Omental fat pad (tissue), 4 donors: ENCODE results near the gene FJX1. TPM values are rescaled to one million over a fixed set of nuclear protein-coding genes. Genes with fewer than 3 reads are reported as not detected.

Experiments used
- ATAC-seq: fragments of 150-250 bp; one replicate; pipeline ENCODE4 v1.9.1; 2016; ENCODE audit warnings: mild to moderate bottlenecking, moderate library complexity; ENCODE audit not compliant: low FRiP score
- DNase-seq: peaks from one replicate; pipeline ENCODE4 v3.0.0-alpha.2; 2019; ENCODE audit warnings: low spot score
- total RNA-seq, 4 donors: library from RNA; depleted of rRNA; stranded (reverse); fragments of >200 nt; gene quantifications; one replicate each; pipeline ENCODE4 v1.1.0, GENCODE V29; 2016
- TF ChIP-seq, protein P1 (sequence below), 3 donors: fragments of 450-650 bp; IDR thresholded peaks; one replicate each; pipeline ENCODE4 v1.5.1; 2016 to 2017; ENCODE audit warnings: antibody characterized with exemption in 3 of 3, mild to moderate bottlenecking in 3 of 3, moderate library complexity in 2 of 3

The FJX1 gene
- total RNA-seq, 4 donors from 2014 or later, result 3.3 to 48.4 (median 9.4) TPM

DNA sequence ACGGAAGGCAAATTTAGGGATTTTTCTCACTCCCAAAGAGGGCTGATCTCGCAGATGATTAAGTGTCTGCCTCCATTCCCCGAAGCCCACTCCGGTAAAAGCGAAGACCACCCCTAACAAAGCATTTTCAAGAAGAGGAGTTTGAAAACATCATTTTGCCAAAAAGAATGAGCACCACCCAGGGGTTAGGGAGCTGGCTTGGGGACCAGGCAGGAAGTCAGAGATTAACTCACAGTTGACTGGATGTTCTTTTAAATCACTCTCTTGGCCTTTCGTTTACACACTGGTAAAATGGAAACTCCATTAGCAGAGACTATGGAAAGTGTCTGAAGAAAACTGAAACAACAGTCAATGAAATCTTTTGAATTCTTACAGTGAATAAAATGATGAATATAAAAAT, 36.5 kb downstream of the FJX1 start:
- TF ChIP-seq, protein P1, sequence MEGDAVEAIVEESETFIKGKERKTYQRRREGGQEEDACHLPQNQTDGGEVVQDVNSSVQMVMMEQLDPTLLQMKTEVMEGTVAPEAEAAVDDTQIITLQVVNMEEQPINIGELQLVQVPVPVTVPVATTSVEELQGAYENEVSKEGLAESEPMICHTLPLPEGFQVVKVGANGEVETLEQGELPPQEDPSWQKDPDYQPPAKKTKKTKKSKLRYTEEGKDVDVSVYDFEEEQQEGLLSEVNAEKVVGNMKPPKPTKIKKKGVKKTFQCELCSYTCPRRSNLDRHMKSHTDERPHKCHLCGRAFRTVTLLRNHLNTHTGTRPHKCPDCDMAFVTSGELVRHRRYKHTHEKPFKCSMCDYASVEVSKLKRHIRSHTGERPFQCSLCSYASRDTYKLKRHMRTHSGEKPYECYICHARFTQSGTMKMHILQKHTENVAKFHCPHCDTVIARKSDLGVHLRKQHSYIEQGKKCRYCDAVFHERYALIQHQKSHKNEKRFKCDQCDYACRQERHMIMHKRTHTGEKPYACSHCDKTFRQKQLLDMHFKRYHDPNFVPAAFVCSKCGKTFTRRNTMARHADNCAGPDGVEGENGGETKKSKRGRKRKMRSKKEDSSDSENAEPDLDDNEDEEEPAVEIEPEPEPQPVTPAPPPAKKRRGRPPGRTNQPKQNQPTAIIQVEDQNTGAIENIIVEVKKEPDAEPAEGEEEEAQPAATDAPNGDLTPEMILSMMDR (IDR thresholded peaks at IDR 0.05), result no peak
- ATAC-seq, result no peak
- no peak for DNase-seq

DNA sequence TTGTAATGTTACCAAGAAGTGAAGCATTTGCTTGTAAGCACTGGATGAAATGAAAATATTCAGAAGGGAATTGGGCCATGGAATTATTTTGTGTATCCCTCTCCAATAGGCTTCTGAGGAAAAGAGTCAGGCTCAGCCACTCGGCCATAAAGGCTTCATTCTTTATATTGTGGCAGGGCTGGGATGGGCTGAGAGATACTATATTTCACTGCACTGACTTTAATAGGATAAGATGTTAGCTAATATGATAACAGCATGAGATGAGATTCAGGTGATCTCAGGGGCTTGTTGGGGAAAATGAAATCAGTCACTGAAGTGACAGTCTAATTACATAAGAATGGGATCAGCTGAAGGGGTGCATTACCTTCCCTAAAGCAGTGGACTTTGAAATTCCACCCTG, 37.0 kb downstream of the FJX1 start:
- DNase-seq (no peak), ATAC-seq (no peak)
- TF ChIP-seq, protein P1 (IDR thresholded peaks at IDR 0.05), result no peak

DNA sequence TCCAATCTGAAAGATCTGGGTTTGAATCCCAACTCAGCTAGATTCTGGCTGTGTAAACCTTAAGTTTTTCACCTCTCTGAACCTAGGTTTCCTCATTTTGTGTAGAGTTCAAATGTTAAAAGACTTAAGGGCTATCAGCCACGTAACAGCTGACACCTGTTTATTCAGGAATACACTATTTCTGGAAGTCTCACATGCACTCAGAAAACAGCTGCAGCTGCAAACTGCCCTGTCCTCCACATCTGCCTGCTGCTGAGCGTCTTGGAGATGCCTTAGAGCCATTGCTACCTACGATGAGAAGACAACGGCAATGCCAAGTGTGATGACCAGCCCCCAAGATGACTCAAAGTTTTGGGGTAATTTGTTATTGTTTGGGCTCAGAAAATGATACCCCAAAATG, 37.6 kb downstream of the FJX1 start:
- TF ChIP-seq, protein P1 (IDR thresholded peaks at IDR 0.05), result no peak
- DNase-seq (no peak), ATAC-seq (no peak)

DNA sequence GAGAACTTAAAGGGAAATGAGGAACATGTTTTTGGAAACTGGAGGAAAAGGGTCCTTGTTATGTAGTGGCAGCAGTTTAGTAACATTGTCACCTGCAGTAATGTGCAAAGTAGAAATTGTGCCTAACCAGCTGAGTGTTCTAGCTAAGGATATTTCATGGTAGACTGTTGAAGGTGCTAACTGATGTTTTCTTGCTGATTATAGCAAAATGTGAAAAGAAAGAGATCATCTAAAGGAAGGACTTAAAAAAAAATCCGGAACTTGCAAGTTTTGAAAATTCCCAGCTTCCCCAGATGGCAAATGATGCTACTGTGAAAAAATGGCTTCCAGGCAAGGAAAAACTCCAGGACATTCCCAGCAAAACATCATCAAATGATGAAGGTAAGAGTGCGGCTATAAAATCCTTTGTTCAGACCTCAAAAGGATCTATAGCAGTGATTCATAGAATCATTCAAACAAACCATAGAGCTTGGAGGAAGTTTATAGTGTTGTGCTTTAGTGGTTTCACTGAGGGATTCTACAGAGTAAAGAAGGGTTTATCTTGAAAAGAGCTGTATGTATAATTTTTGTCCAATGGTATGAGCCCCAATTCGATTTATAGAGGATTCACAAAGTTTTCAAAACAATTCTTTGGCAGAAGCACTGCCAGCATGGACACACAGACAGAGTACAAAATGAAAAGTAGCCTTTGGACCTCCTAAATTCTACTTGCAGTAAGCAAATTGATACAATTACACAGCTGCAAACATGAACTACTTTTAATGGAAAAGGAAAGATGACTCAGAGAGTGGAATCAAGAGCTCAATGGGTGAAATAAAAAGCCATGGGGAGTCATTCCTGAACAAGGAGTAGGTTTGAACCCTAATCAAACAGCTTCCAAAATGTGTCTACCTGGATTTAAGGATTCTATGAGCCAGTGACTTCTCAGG, 40.0 kb downstream of the FJX1 start:
- no peak for ATAC-seq
- no peak for DNase-seq
- TF ChIP-seq, protein P1 (IDR thresholded peaks at IDR 0.05), result no peak

DNA sequence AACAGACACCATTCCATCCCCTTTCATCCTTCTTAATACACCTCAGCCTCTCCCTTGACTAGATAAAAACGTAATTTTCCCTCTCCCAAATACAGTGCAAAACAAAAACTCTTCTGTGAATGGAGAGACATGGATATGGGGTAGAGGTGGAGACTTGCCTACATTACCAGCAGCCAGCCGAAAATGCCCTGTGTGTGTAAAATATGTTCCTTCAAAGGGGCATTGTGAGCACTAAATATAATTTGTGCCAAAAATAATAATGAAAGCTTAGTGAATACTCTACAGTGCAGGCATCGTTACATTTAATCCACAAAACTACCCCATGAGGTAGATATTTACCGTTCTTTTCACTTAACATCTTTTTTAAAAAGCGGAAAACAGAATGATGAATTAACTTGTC, 43.3 kb downstream of the FJX1 start:
- no peak for ATAC-seq
- TF ChIP-seq, protein P1 (IDR thresholded peaks at IDR 0.05), result no peak

DNA sequence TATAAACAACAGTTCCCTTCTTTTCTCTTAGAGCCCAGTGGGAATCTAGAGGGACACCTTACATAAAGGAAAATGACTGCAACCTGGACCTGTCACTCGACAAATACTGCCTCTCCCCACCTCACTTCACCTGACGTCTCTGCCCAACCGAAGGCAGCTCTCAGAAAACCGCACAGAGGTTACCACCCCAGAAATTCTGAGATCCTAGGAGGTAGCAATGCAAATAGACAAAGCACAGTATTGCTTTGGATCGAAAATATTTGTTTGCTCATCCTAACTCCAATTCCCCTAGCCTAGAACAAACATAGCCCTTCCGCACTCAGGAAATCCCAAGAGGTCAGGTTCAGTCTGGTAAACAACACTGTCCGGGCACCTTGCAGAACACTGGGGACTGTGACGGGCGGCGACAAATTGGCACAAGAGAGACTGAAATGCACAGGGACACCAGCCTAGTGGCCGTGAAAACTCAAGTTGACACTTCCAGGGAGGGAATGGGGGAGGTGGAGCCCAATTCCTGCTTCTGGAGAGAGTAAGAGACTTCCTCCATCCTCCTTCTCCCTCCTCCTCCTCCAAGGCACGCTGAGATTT, 43.9 kb downstream of the FJX1 start:
- no peak for DNase-seq
- peak; percentile 37 for ATAC-seq
- TF ChIP-seq, protein P1 (IDR thresholded peaks at IDR 0.05), result no peak

More for the DNA sequence above, 43.3 kb downstream of the FJX1 start:
- DNase-seq, result no peak
